GM19452 (cell line): ENCODE results near the gene DAND5.
A peak's percentile ranks its signal among the peaks of the same experiment; 100 is the strongest.
"Not testable (repeated sequence)": the region's sequence is repeated elsewhere in the genome, so short reads cannot be mapped to it uniquely, and the experiment has no call there.

Source experiments
- ATAC-seq: cut with Tn5 transposase; IDR thresholded peaks from one replicate; pipeline ENCODE4 v1.9.1; 2021; ENCODE audit not compliant: unreplicated experiment

The DAND5 gene

DNA sequence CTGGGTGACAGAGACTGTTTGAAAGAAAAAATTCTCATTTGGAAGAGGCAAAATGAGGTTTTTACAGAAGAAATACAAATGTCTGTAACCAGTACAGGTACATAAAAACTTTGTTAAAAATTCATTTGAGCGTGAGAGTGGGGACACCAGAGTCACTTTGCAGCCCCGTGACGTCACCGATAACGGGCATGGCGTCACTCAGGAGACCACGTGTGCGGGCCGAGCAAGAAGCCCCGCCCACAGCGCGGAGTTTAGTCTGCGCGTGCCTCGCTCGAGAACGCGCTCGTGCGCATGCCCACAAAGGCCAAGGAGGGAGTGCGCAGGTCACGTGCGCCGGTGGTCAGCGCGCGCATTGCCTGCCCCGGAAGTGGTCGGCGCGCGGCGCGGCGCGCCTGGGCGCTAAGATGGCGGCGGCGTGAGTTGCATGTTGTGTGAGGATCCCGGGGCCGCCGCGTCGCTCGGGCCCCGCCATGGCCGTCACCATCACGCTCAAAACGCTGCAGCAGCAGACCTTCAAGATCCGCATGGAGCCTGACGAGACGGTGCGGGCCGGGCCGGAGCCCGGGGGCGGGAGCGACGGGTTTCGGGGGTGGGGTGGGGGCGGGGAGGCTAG lies 23.8 kb upstream of the DAND5 start, which contains the start of gene RAD23A:
Gene RAD23A, plus strand, starts transcription at position 384 of the 613 bp plus-strand sequence. Its CDS starts 87 bp downstream, at position 471.
- peak; percentile 75 for ATAC-seq

DNA sequence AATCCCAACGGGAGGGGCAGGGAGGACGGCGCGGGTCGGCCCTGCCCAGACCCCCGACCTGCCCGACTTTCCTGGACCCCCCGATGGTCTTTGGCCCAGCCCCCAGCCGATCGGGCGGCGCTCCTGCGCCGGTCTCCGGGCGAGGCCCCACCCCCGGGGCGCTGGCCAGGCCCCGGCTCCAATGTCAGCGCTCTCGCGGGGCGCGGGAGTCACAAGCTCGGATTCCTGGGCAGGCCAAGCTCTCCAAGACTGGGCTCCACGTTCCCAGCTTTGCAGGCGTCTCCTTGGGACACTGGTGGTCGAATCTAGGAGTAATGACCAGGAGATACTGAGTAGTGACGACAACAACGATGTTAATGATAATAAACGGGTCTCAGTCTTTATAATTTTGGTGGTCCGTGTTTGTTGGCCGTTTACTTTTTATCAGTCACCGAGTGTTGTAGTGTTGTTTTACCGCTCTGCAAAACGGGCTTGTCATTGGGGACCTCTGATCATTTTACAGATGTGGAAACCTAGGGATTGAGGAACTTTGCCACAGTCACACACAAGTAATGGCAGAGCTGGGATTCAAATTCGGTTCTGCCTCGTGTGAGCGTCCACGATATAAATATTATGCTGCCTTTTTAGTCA lies 23.2 kb upstream of the DAND5 start:
- peak; percentile 39 for ATAC-seq

DNA sequence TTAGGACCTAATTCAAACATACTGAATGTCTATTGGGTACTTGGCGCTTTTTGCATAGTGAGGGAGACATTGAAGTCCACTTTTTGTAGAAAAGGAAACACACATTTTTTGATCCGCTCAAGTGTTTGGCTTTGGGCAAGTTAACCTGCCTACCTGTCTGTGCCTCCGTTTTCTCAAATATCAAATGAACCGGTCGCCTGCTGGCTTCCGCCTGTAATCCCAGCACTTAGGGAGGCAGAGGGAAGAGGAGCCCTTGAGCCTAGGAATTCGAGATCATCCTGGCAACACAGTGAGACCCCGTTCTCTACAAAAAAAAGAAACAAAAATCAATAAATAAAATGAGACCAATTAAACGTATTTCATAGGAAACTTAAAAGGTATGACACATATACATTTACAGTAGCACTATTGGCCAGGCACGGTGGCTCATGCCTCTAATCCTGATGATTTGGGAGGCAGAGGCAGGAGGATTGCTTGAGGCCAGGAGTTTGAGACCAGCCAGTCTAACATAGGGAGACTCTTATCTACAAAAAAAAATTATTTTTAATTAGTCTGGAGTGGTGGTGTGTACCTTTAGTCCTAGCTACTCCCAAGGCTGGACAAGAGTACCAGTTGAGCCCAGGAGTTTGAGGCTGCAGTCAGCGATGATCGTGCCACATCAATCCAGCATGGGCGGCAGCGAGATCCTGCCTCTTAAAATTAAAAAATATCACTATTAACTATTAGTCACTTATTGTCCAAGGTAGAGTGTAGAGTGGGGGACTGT lies 22.5 kb upstream of the DAND5 start:
- no peak for ATAC-seq

- no peak for ATAC-seq
Measured at GRCh38 chr19:12947702-12948611, 21.4 kb upstream of the DAND5 start.

- ATAC-seq: no peak
Measured at GRCh38 chr19:12948612-12949362, 20.6 kb upstream of the DAND5 start.

DNA sequence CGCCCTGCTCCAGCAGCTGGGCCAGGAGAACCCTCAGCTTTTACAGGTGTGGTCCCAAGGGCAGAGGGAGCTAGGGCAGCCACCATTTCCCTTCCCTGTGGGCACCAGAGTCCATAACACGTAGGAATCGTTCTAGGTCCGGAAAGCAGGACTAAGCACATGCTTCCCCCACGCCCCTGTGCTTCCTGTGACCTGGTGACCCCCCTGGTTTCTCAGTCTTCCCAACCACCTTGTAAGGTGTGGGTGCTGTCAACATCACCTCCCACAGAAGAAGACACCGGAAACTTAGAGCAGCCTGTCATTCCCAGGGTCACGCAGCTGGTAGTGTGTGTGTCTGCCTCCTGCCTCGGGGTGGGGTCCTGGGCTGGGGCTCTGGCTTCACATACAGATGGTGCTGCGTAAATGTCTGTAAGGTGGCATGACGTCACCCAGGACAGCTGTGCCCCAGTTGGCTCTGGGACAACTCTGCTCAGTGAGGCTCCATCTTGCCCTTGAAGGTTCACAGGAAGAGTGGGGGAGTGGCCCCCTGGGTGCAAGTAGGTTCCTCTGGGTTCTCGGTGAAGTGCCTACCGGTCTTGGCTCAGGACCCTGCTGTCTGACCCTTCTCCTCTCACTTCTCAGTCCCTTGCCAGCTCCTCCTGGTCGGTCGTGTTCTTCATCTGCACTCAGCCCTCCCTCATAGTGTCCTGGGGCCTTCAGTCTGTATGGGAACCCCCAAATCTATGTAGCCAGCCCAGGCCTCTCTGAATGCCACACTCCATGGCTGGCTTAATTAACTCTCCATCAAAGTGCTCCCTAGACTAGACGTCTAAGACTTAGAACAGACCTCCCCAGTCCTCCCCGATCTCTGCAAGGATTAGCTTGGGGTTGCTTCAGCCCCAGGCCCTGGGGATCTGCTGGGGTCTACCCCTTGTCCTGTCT lies 19.8 kb upstream of the DAND5 start:
- no peak for ATAC-seq

DNA sequence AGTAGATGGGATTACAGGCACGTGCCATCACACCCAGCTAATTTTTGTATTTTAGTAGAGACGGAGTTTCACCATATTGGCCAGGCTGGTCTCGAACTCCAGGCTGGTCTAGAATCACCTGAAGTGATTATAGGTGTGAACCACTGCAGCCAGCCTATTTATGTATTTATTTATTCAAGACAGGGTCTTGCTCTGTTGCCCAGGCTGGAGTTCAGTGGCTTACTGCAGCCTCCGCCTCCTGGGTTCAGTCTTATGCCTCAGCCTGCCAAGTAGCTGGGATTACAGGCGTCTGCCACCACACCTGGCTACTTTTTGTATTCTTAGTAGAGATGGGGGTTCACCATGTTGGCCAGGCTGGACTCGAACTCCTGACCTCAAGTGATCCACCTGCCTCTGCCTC lies 17.3 kb upstream of the DAND5 start:
- ATAC-seq: not testable (repeated sequence)

GRCh38 chr19:12952488-12953137 lies 16.8 kb upstream of the DAND5 start:
- ATAC-seq: no peak

DNA sequence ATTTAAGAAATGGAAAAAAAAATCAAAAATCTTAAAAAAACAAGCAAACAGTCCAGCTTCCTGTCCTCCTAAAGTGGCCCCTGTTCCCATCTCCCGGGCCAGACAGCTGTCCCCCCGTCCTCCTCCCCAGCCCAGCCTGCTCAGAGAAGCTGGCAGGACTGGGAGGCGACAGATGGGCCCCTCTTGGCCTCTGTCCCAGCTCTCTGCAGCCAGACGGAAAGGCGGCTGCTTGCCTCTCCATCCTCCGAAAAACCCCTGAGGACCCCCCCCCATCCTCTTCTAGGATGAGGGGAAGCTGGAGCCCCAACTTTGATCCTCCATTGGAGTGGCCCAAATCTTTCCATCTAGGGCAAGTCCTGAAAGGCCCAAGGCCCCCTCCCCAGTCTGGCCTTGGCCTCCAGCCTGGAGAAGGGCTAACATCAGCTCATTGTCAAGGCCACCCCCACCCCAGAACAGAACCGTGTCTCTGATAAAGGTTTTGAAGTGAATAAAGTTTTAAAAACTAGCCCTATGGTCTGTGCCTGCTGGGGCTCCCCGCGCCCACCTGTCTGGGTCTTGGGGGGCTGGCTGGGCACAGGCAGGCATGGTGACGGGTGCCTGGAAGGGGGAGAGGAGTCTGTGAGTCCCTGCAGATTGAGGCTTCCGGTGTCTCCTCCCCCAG lies 16.1 kb upstream of the DAND5 start:
- no peak for ATAC-seq

- no peak for ATAC-seq
Measured at GRCh38 chr19:12953799-12954611, 15.4 kb upstream of the DAND5 start.

GRCh38 chr19:12954612-12954962 lies 14.8 kb upstream of the DAND5 start:
- ATAC-seq: no peak

DNA sequence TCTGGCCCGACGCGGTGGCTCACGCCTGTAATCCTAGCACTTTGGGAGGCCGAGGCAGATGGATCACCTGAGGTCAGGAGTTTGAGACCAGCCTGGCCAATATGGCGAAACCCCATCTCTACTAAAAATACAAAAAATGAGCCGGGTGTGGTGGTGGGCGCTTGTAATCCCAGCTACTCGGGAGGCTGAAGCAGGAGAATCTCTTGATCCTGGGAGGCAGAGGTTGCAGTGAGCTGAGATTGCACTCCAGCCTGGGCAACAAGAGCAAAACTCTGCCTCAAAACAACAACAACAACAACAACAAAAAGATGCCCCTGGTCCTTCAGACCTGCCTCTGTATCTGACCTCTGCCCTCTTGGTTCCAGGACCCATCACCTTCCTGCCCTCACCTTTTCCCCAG lies 13.8 kb upstream of the DAND5 start:
- not testable (repeated sequence) for ATAC-seq

DNA sequence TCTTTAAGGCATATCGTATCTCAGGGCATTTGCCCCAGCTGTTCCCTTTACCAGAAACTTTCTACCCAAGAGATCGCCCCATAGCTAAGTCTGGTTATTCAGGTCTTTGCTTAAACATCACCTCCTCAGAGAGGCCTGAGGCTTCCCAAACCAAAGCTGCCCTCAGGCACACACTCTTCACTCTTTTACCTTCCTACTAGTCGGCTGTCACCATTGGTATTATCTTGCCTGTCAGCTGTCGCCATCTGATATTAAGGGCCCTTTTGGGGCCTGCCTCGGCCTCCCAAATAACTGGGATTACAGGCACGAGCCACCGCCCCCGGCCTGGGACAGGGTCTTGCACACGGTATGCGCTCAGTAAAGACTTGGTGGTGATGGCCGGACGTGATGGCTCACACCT lies 13.4 kb upstream of the DAND5 start:
- no peak for ATAC-seq

DNA sequence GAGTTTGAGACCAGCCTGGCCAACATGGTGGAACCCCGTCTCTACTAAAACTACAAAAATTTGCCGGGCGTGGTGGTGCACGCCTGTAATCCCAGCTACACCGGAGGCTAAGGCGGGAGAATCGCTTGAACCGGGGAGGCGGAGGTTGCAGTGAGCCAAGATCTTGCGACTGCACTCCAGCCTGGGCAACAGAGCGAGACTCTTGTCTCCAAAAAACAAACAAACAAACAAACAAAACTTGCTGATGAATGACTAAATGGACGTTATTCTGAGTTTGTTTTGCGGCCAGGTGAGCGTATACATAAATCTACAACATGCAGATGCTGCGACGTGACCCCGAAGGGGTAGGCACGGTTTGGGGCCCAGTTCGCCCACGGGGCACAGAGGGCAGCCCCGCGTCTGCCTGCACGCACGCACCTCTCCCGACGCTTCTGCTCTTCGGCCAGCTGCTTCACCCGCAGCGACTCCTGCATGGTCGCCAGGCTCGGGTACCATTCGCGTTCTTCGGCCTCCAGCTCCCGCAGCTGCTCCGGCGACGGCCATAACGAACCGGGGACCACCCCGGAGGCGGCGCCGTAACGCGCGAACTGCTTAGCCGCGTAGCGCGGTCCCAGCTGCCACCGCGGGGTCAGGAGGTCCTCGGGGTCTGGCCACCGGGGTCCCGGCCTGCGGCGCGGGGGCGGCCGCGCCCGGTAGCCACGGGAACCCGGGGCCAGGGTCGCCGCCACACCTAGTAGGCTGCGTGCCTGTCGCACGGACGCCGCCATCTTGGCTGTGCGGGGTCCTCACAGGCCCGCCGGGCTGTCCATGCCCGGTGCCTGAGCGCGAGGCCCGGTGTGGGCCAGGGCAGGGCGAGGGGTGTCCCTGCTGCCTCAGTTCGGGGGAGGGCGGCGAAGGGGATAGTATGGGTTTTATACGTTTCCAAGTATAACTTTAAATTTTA lies 12.7 kb upstream of the DAND5 start, which contains the start of gene GADD45GIP1:
Gene GADD45GIP1, minus strand, starts transcription at position 778 of the 943 bp plus-strand sequence. Its CDS starts 11 bp downstream, at position 767.
- ATAC-seq: no peak

GRCh38 chr19:12957389-12957952 lies 11.9 kb upstream of the DAND5 start:
- ATAC-seq: not testable (repeated sequence)

GRCh38 chr19:12959481-12959880 lies 9.9 kb upstream of the DAND5 start:
- ATAC-seq: no peak
